HG02970 (cell line): Measurements from ENCODE around the gene KLHL28.
"Not testable (repeated sequence)": the region's sequence is repeated elsewhere in the genome, so short reads cannot be mapped to it uniquely, and the experiment has no call there.

Source experiments
- ATAC-seq: cut with Tn5 transposase; IDR thresholded peaks from one replicate; pipeline ENCODE4 v1.9.1; 2021; ENCODE audit warnings: mild to moderate bottlenecking, moderate library complexity, moderate number of reproducible peaks; ENCODE audit not compliant: unreplicated experiment, low FRiP score

Gene KLHL28

GRCh38 chr14:44897845-44898151 lies 63.9 kb downstream of the KLHL28 start:
- ATAC-seq, result no peak

DNA sequence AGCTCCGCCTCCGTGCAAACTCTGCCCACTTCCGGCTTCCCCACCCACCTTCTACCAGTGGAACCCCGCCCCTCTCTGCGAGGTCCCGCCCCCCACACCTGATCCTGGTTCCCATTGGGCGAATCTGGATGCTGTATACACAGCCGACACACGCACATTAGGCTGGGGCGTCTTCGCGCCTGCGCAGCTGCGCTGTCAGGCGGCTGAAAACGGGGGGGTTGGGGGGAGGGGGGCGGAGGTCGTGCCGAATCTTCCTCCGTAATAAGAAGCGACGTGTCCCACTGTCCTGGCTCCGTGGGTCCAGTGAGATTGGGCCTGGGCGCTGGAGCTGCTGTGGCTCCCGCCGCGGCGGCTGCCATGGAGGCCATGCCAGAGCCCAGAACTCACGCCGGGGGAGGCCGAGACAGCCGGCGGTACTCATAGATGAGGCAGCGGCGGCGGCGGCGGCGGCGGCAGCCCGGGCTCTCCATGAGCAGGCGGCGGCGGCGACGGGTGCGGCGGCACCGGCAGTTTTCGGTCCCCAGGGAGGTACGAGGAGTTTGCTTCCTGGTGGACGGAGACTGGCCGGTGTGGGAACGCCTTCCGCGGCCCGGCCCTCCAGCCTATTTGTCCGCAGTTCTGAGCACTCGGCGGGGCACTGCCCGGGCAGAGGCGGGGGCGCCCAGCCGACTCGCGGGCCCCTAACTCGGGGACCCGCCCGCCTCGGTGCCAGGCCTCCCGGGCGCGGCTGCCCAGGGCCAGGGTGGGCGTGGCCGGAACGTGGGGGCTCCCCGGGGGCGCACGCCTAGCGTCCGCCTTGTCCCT lies 64.5 kb downstream of the KLHL28 start:
- peak; percentile 97 for ATAC-seq

GRCh38 chr14:44896275-44897040 lies 65.3 kb downstream of the KLHL28 start:
- ATAC-seq, result no peak

GRCh38 chr14:44895716-44896115 lies 66.0 kb downstream of the KLHL28 start:
- no peak for ATAC-seq

- ATAC-seq, result no peak
Measured at GRCh38 chr14:44893535-44893934, 68.2 kb downstream of the KLHL28 start.

- ATAC-seq, result not testable (repeated sequence)
Measured at GRCh38 chr14:44891726-44892372, 69.9 kb downstream of the KLHL28 start.

- ATAC-seq, result no peak
Measured at GRCh38 chr14:44889595-44890471, 71.9 kb downstream of the KLHL28 start.

- ATAC-seq, result no peak
Measured at GRCh38 chr14:44887596-44887955, 74.2 kb downstream of the KLHL28 start.

DNA sequence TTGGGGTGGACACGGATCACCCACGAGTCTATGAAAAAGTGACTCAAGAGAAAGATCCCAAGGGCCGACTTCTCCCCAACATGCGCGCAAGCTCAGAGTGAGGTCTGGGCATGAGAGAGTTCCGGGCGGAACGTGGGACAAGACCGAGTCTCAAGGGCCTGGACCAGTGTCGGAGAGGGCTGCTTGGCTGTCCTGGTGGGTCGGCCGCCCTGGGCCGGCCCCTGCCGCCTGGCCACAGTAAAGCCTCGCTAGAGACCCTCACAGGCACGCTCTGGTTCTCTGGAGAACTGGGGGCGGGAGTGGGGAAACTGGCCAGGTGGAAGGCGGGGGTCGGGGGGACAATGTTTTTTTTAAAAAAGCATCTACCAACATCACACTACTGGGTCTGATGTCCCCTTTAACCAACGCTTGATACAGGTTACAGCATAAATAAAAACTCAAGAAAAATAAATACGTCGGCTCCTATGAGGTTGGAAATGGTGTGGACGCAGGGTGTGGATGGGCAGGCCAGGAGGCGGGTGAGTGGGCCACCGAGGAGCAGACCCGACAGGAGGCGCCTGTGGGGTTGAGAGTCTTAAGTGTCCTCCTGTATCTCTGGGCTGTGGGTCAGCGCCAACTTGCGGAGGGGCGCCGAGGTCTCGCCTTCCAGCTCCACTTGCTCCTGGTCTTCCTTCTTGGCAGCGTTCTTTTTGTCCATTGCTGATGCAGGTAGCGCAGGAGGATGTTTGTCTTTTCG lies 74.7 kb downstream of the KLHL28 start:
- ATAC-seq, result no peak

DNA sequence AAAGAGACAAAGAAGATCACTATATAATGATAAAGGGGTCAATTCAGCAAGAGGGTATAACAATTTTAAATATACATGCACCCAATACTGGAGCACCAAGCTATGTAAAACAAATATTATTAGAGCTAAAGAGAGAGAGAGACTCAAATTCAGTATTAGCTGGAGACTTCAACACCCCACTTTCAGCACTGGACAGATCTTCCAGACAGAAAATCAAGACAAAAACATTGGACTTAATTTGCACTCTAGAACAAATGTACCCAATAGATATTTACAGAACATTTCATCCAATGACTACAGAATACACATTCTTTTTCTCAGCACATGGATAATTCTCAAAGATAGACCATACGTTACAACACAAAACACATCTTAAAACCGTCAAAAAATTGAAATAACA lies 81.0 kb downstream of the KLHL28 start:
- no peak for ATAC-seq
